ENCODE data around the gene FAM72B.
"Not testable (repeated sequence)": the region's sequence is repeated elsewhere in the genome, so short reads cannot be mapped to it uniquely, and the experiment has no call there.

Gene FAM72B

DNA sequence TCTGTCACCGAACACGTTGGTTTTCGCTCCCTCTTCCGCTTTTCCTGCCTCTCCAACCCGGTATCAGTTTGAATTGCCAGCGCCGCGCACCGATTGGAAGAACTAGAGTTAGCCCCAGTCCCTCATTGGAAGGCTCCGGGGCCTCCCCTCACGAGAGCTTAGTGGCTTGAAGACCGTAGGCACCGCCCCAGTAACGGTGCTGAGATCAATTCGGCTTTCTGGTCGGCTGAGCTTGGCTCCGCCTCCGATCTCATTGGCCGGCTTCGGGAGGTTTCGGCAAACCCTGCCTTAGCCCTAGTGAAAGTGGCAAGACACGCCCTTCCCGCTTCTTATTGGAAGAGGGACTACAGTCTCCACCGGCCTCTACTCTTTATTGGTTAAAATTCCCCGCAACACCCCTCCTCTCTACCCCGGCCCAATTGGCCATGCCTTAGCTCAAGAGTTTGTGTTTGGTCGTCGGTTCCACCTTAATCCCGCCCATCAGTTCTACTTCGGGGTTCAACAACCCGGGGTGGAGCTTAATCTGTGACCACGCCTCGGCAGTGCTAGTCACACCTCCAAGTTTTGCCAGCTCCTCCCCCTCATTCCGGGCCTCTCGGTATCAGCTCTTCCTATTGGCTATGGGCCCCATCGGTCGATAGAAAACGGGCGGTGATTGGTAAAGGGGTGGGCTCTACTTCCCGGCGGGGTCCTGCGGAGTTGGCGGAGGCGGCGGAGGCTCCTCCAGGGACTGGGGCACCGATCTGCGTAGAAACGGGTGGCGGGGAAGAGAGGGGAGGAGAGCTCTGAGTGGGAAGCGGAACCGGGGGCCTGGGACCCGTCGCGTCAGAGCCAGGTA lies at the start of gene FAM72B, which contains the start of gene SRGAP2C:
Gene FAM72B, minus strand, starts transcription at position 51 of the 838 bp plus-strand sequence. CDS start 851 bp downstream, outside the sequence.
Gene SRGAP2C, plus strand, starts transcription at position 686 of the 838 bp plus-strand sequence. CDS start 2,472 bp downstream, outside the sequence.
- DNase-seq (ENCODE audit: low read depth in 1 of 2, low spot score in 1 of 2): peak; percentile 66 to 82

DNA sequence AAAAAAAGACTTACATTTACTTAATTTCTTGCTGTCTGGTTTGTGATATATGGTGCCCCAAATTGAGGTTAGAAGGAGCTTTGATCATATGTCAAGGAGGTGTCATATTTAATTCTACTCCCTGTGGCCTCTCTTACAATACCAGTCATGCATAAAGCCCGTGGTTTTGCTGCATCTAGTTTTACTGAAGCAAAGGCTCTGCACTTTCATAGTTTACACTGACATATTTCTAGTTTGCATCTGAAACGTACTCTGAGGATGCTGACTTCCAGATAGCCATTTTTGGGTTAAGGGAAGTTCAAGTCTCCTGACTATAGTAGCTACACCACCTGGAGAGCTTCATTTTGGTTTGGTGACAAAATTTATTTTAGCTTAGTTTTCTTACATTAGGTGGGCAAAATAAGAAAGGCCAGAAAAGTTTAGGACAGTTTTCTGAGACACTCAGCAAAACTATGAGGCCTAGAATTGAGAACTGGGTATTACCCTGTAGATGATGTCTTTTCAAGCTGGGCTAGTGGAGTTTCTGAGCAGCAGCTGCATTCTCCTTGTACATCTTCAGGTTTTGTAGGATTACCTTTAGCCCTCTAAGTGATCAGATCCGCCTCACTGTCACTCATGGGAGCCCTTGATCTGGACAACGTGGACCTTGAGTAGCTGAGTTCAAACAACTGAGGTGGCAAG lies 48.4 kb upstream of the FAM72B start:
- DNase-seq (ENCODE audit: low read depth in 1 of 2, low spot score in 1 of 2): not testable (repeated sequence)

DNA sequence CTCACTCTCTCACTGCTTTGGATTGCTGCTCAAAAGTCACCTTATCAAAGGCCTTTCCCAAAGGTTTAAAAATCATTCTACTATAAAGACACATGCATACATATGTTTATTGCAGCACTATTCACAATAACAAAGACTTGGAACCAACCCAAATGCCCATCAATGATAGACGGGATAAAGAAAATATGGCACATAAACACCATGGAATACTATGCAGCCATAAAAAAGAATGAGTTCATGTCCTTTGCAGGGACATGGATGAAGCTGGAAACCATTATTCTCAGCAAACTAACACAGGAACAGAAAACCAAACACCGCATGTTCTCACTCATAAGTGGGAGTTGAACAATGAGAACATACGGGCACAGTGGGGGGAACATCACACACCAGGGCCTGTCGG lies 46.5 kb upstream of the FAM72B start:
- DNase-seq (ENCODE audit: low read depth in 1 of 2, low spot score in 1 of 2): not testable (repeated sequence)

- not testable (repeated sequence) for DNase-seq (ENCODE audit: low read depth in 1 of 2, low spot score in 1 of 2)
These were observed 43.6 kb upstream of the FAM72B start for GRCh38 chr1:121227544-121228330.

DNA sequence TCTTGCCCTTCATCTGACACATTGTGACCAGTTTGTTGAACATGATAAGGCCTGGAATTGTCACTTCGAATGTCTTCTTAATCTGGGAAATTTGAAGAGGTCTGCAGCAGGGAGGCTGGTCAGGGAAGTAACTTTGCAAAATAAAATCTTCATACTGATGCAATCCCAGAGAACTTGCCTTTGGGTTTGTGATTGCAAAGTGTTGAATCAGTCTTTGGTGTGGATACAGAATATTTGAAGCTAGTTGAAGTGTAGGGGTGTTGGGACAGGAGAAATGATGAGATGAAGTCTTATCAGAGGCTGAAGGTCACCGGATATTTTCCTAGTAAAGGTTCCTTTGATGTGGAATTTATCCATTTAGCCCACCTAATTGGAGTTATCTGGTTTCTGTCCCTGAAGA lies 42.8 kb upstream of the FAM72B start:
- DNase-seq (ENCODE audit: low read depth in 1 of 2, low spot score in 1 of 2): not testable (repeated sequence)

- DNase-seq (ENCODE audit: low read depth in 1 of 2, low spot score in 1 of 2): not testable (repeated sequence)
These were observed 42.3 kb upstream of the FAM72B start for GRCh38 chr1:121226295-121226904.

GRCh38 chr1:121224714-121225113 lies 40.6 kb upstream of the FAM72B start:
- not testable (repeated sequence) for DNase-seq (ENCODE audit: low read depth in 1 of 2, low spot score in 1 of 2)

GRCh38 chr1:121221770-121222169 lies 37.6 kb upstream of the FAM72B start:
- DNase-seq (ENCODE audit: low read depth in 1 of 2, low spot score in 1 of 2): not testable (repeated sequence)

DNA sequence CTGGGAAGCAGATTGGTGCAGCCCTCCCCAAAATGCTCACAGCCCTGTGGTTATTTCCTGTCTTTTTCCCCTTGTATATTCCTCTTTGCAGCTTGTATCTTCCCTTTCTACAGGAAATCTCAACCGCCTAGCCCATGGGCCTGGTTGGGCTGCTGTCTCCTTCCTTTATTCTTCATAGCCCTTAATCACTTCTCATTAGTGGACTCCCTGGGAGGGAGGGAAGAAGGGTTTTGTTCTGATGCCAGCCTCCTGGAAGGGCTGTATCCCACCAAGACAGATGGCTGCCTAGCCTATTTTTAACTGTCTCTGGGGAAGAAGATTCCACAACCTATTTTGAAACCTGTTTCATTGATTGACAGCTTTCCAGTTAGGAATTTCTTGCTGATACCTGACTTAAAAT lies 32.5 kb upstream of the FAM72B start:
- DNase-seq (ENCODE audit: low read depth in 1 of 2, low spot score in 1 of 2): not testable (repeated sequence)

DNA sequence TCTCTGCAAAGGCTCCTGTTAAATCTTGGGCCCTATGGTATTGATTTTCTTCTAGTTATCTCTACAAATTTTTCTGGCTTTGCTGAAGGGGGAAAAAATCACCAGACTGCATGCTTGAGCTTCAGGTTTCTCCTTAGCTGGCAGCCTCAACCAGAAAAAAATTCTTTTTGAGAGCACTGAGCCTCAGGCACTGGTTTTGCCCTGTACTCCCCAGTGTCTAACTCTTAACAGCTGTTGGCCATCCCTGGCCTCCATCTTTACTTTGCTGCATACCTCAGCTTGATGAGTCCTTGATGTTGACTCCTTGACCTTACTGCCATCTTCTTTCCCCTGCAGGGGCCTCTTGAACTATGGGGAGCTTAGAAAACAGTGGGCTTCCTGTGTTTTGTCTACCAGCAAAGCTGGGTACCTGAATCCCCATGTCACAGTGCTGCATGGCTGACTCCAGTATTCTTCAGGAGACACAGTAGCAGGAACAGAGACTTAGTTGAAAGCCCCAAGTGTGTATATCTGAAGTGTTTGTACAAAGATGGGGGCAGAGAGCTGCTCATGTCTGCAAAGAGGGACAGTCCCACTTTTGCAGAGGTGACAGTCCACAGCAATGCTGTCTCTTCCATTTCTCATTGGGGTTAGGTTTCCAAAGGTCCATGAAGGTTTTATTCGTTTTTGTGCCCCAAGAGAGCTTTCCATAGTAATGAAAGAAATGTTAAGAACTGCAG lies 31.7 kb upstream of the FAM72B start:
- DNase-seq (ENCODE audit: low read depth in 1 of 2, low spot score in 1 of 2): not testable (repeated sequence)

DNA sequence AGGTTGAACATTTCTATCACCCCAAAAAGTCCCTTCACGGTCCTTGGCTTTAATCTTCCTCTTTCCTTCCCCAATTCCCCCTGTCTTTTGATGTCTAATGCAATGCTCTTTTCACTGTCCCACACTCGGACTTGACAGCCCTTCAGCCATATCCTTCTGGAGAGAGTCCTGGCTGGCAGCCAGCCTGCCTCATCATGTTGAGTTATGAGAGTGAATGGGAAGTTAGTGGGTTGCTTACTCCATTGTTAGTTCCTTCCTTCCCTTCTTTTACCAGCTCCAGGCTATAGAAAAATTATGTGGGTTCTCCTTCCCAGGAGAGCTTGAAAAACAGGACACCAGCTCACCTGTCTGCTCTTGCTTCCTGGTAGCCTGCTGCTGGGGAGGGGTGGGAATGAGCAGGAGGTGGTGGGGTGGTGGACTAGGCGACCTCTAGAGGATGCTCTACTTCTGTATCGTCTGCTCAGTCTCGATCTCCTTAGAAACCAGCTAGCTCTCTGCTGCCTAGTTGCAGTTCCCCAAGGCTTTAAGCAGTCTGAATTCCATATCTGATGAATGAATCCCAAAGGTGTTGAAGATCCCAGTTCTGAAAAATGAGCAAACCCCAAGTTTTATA lies 30.5 kb upstream of the FAM72B start:
- not testable (repeated sequence) for DNase-seq (ENCODE audit: low read depth in 1 of 2, low spot score in 1 of 2)

DNA sequence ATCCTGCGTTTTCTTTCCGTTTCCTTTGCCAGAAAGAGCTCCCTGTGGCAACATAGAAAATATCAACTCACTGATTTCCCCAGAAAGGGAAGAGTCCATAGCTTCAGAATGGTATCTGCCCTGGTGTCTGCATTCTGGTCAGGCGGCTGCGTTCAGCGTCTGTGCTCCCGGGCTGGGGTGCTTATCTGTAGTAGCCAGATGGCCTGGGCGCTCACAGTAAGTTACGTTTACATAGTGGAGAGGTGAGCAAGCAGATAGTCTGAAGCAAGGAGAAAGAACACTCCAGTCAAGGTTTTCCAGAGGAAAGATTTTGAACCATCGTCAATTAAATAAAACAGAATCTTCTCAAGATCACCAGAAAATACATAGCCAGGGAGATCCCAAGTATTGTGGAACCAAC lies 29.4 kb upstream of the FAM72B start:
- not testable (repeated sequence) for DNase-seq (ENCODE audit: low read depth in 1 of 2, low spot score in 1 of 2)

DNA sequence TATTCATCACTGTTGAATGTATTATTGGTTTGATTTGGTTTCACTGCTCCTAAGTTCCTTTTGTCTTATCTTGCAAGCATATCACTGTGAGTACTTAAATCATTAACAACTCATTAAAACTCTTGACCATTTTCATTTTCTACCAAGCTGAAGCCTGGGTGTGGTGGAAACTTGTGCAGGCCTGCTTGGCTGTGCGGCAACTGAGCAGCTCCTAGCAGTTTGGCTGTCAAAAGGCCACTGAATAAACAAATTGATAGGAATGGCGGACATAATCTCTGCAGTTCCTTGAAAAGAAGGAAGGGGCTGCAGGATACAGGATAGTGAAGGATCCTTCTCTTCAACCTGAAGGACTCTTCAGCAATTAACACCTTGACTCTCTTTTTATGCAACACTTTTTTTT lies 26.6 kb upstream of the FAM72B start:
- DNase-seq (ENCODE audit: low read depth in 1 of 2, low spot score in 1 of 2): not testable (repeated sequence)

- not testable (repeated sequence) for DNase-seq (ENCODE audit: low read depth in 1 of 2, low spot score in 1 of 2)
These were observed 24.2 kb upstream of the FAM72B start for GRCh38 chr1:121208375-121208774.

DNA sequence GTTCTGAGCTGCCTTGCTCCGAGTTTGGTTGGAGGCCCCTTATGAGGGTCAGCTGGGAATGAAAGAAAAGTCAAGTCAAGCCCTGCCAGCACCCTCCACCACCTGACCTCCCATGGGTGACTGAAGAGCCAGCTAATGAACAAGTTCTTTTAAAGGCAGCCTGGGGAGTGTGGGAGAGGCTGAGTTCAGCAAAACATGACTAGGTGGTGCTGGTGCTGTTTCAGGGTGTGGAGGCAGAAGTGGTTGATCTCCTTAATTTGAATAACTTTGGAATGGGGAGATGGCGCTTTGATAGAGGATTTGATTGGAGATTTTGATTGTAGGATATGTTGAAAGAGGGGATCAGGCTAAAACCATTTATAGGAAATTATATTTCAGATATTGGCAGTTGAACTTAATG lies 23.2 kb upstream of the FAM72B start:
- not testable (repeated sequence) for DNase-seq (ENCODE audit: low read depth in 1 of 2, low spot score in 1 of 2)

DNA sequence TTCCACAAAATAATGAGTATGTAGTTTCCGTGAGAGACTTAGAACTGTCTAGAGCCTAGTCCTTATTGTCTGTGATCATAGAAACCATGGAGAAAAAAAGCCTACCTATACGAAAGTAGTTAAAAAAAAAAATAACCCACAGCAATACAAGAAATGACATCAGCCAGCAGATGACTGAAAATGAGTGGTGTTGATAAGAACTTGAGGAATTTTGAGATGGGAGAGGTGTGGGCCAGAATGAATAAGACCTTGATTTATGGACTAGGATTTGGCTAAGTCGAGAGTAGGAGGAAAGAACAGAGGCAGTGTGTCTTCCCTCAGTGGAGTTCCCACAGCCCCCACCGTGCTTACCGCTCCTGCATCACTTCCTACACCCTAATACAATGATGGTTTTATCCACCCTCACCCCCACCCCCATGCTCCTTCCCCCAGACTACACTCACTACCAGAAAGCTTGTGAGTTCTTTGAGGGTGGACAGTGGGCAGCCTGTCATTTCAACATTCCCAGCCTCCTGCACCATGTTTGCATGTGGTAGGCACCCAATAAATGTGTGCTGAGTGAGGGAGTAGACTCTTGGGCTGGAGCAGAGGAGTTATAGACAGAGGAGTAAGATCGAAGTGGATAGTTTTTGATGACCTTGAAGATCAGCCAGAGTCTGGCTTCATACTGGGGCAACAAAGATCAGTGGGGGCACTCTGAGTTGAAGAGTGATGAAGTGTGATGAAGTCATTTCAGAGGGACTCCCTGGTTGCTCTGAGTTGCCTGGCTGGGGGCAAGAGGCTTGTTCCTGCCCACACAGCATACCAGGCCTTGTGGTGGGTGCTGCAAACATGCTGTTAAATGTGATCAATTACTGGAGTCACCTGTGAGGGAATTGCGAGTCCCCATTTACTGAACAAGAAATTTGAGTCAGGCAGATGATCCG lies 21.9 kb upstream of the FAM72B start:
- DNase-seq (ENCODE audit: low read depth in 1 of 2, low spot score in 1 of 2): not testable (repeated sequence)

DNA sequence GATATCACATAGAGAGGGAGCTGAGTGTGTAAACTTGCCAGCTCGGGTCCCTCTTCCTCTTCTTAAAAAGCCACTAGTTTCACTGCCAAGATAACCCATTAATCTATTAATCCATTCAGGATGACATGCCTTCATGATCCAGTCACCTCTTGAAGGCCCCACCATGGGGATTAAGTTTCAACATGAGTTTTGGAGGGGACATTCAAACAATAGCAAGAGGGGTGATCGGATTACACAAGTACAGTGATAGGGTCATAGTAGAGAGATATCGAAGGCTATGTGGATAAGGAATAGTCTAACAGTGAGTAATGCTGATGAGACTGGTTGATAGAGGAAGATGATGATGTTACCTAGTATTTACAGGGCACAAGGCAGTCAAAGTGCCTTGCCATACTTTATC lies 18.8 kb upstream of the FAM72B start:
- DNase-seq (ENCODE audit: low read depth in 1 of 2, low spot score in 1 of 2): not testable (repeated sequence)

All from activated T-helper 1 cell treated with anti-CD3 and anti-CD28 coated beads, Interleukin-2, amount 50 U/mL, for 16 hours (primary cell).